SK-N-MC (cell line): ENCODE results near the gene SCAPER.

Source experiments
- DNase-seq: peaks from one replicate; pipeline ENCODE4 v3.0.0-alpha.2; 2011; ENCODE audit warnings: low read depth, low spot score
- H3K27ac ChIP-seq: fragments of 200-600 bp; sonication (generic); 2 replicates; pipeline ENCODE4 v1.5.1; 2016; ENCODE audit warnings: mixed run types
- H3K36me3 ChIP-seq: fragments of 200-600 bp; sonication (generic); 2 replicates; pipeline ENCODE4 v1.6.1; 2017; ENCODE audit warnings: antibody characterized with exemption, low read length, mixed read lengths; ENCODE audit not compliant: insufficient read depth
- H3K4me3 ChIP-seq: fragments of 200-600 bp; sonication (generic); 2 replicates; pipeline ENCODE4 v1.5.1; 2016
- H3K9ac ChIP-seq: fragments of 200-600 bp; sonication (generic); 2 replicates; pipeline ENCODE4 v1.8.0; 2017; ENCODE audit warnings: mixed run types, mixed read lengths; ENCODE audit not compliant: insufficient read length
- H3K9me3 ChIP-seq: fragments of 200-600 bp; sonication (generic); 2 replicates; pipeline ENCODE4 v1.6.1; 2017; ENCODE audit warnings: low read depth, mild to moderate bottlenecking, antibody characterized with exemption, low read length, moderate library complexity, mixed read lengths
- EZH2 ChIP-seq: fragments of 200-600 bp; sonication (generic); IDR thresholded peaks from one replicate; pipeline ENCODE4 v1.6.1; 2017; ENCODE audit warnings: antibody characterized with exemption
- FOXP2 ChIP-seq: optimal IDR thresholded peaks from 2 replicates; pipeline ENCODE3; 2011; ENCODE audit warnings: mild to moderate bottlenecking, moderate library complexity; ENCODE audit not compliant: insufficient read depth; ENCODE audit errors: extremely low read length, control extremely low read depth
- POLR2AphosphoS5 ChIP-seq: IDR thresholded peaks from 2 replicates; pipeline ENCODE4 v1.6.1; 2012; ENCODE audit warnings: mild to moderate bottlenecking, low read depth, low read length, borderline replicate concordance

Gene SCAPER

GRCh38 chr15:76342382-76343201, 562.5 kb downstream of the SCAPER start:
- H3K36me3 ChIP-seq: peaks cover 11% of the 10 kb centered on the region; the same call in 1 of the 2 replicates
- no peaks in the 10 kb centered on the region for H3K9me3 ChIP-seq
- no peak for DNase-seq
- H3K27ac ChIP-seq: no peak overlapping the region
- TF ChIP-seq POLR2AphosphoS5 (no peak), EZH2 (no peak), FOXP2 (no peak)
- H3K4me3 ChIP-seq: no peak overlapping the region
- H3K9ac ChIP-seq: no peak overlapping the region

DNA sequence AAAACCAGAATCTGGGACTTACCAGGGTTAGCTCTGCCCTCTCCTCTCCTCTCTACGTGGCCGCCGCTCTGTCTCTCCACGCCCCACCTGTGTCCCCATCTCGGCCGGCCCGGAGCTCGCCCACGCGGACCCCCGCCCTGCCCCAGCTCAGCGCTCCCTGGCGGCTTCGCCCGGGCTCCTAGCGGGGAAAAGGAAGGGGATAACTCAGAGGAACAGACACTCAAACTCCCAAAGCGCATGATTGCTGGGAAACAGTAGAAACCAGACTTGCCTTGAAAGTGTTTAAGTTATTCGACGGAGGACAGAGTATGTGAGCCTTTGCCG, 563.1 kb downstream of the SCAPER start:
- DNase-seq: no peak
- no peak overlapping the region for H3K9ac ChIP-seq
- TF ChIP-seq POLR2AphosphoS5 (no peak), EZH2 (no peak), FOXP2 (no peak)
- H3K27ac ChIP-seq: no peak overlapping the region
- H3K9me3 ChIP-seq: no peaks in the 10 kb centered on the region
- H3K4me3 ChIP-seq: no peak overlapping the region
- peaks cover 11% of the 10 kb centered on the region; the same call in 1 of the 2 replicates for H3K36me3 ChIP-seq

DNA sequence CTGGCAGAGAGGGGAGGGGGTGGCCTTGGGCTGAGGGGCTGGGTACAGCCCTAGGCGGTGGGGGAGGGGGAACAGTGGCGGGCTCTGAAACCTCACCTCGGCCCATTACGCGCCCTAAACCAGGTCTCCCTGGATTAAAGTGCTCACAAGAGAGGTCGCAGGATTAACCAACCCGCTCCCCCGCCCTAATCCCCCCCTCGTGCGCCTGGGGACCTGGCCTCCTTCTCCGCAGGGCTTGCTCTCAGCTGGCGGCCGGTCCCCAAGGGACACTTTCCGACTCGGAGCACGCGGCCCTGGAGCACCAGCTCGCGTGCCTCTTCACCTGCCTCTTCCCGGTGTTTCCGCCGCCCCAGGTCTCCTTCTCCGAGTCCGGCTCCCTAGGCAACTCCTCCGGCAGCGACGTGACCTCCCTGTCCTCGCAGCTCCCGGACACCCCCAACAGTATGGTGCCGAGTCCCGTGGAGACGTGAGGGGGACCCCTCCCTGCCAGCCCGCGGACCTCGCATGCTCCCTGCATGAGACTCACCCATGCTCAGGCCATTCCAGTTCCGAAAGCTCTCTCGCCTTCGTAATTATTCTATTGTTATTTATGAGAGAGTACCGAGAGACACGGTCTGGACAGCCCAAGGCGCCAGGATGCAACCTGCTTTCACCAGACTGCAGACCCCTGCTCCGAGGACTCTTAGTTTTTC, 563.6 kb downstream of the SCAPER start:
- Histone ChIP-seq H3K27ac (no peak overlapping the region), H3K36me3 (peaks cover 11% of the 10 kb centered on the region; the same call in 1 of the 2 replicates)

DNA sequence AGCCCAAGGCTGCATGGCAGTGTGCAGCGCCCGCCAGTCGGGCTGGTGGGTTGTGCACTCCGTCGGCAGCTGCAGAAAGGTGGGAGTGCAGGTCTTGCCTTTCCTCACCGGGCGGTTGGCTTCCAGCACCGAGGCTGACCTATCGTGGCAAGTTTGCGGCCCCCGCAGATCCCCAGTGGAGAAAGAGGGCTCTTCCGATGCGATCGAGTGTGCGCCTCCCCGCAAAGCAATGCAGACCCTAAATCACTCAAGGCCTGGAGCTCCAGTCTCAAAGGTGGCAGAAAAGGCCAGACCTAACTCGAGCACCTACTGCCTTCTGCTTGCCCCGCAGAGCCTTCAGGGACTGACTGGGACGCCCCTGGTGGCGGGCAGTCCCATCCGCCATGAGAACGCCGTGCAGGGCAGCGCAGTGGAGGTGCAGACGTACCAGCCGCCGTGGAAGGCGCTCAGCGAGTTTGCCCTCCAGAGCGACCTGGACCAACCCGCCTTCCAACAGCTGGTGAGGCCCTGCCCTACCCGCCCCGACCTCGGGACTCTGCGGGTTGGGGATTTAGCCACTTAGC, 564.3 kb downstream of the SCAPER start:
- Histone ChIP-seq H3K4me3 (no peak overlapping the region), H3K36me3 (peaks cover 11% of the 10 kb centered on the region; the same call in 1 of the 2 replicates), H3K9me3 (no peaks in the 10 kb centered on the region), H3K27ac (no peak overlapping the region), H3K9ac (no peak overlapping the region)
- DNase-seq: no peak
- TF ChIP-seq EZH2 (no peak), POLR2AphosphoS5 (no peak), FOXP2 (no peak)

More for the DNA sequence above, 563.6 kb downstream of the SCAPER start:
- H3K9ac ChIP-seq: no peak overlapping the region
- H3K4me3 ChIP-seq: no peak overlapping the region
- H3K9me3 ChIP-seq: no peaks in the 10 kb centered on the region
- no peak for DNase-seq
- TF ChIP-seq EZH2 (no peak), FOXP2 (no peak)

- no peak overlapping the region for H3K4me3 ChIP-seq
- no peak overlapping the region for H3K27ac ChIP-seq
- peaks cover 11% of the 10 kb centered on the region; the same call in 1 of the 2 replicates for H3K36me3 ChIP-seq
- TF ChIP-seq FOXP2: no peak
- no peak for TF ChIP-seq EZH2
- no peak for TF ChIP-seq POLR2AphosphoS5
- no peaks in the 10 kb centered on the region for H3K9me3 ChIP-seq
- no peak overlapping the region for H3K9ac ChIP-seq
- DNase-seq: no peak
Observed at GRCh38 chr15:76340198-76340802, 564.8 kb downstream of the SCAPER start.

- Histone ChIP-seq H3K9me3 (no peaks in the 10 kb centered on the region), H3K27ac (no peak overlapping the region), H3K36me3 (peaks cover 11% of the 10 kb centered on the region; the same call in 1 of the 2 replicates), H3K9ac (no peak overlapping the region), H3K4me3 (no peak overlapping the region)
- DNase-seq: no peak
- TF ChIP-seq EZH2: no peak
Observed at GRCh38 chr15:76339305-76340197, 565.6 kb downstream of the SCAPER start.

DNA sequence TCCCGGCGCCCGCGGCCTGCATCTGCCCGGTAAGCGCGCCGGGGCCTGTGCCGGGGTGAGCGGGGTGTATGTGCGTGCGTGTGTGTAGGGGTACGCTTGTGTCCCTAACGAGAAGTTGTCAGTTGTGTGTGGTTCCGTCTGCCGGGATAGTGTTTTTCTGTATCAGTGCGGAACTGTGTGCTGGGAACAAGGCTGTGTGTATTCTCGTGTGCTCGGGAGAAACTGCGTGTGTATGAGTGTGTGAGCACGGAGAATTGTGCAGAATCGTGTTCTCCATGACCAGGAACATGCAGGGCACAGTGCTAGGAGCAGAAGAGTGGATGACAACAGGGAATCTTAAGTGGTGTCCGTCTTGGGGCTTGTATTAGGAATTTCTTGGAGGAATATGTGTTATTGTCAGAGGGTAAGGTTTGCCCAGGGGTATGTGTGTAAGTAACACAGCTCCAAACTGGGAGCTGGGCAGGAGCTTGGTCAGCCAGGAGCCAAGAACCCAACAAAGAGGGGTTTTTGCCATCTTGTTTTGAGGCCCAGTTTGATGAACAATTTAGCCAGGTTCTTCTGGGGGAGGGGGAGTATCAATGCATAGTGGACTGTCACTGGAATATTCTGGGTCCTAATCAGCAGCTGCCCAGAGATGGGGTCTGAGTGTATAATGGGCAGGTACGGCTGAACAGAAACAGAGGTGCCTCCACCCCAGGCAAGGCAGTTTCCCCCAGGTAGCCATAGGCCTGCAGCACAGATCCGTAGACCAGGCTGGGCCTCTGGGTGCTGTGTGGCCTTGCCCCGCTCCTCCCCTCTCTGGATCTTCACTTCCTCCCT, 566.4 kb downstream of the SCAPER start:
- H3K27ac ChIP-seq: no peak overlapping the region
- H3K36me3 ChIP-seq: peaks cover 11% of the 10 kb centered on the region; the same call in 1 of the 2 replicates
- no peak for DNase-seq
- H3K9ac ChIP-seq: no peak overlapping the region
- H3K4me3 ChIP-seq: no peak overlapping the region
- H3K9me3 ChIP-seq: no peaks in the 10 kb centered on the region
- TF ChIP-seq FOXP2 (no peak), POLR2AphosphoS5 (no peak)
